ENCODE measurements around the gene DDX46. TPM values are rescaled to one million over a fixed set of nuclear protein-coding genes. Genes with fewer than 3 reads are reported as not detected.
"Not testable (repeated sequence)": the region's sequence is repeated elsewhere in the genome, so short reads cannot be mapped to it uniquely, and the experiment has no call there.

DDX46 gene
- total RNA-seq, 1 donor from 2014 or later, result 21.8 TPM

- peak; percentile 99 for DNase-seq
Observed at GRCh38 chr5:134845852-134846640, 87.5 kb downstream of the DDX46 start, which contains the start of gene C5orf24. C5orf24 (plus strand) TSS chr5:134845968; CDS start chr5:134854901, 8,933 bp downstream.

- peak; percentile 51 for DNase-seq
Observed at GRCh38 chr5:134846641-134846960, 88.0 kb downstream of the DDX46 start.

- DNase-seq, result not testable (repeated sequence)
Observed at GRCh38 chr5:134849434-134849933, 90.9 kb downstream of the DDX46 start.

- DNase-seq, result peak; percentile 53
Observed at GRCh38 chr5:134851307-134851923, 92.8 kb downstream of the DDX46 start.

GRCh38 chr5:134856465-134856864, 97.9 kb downstream of the DDX46 start:
- not testable (repeated sequence) for DNase-seq

- DNase-seq, result no peak
Observed at GRCh38 chr5:134857401-134857800, 98.8 kb downstream of the DDX46 start.

- DNase-seq, result no peak
Observed at GRCh38 chr5:134864707-134865106, 106.1 kb downstream of the DDX46 start.

GRCh38 chr5:134873494-134873893, 114.9 kb downstream of the DDX46 start:
- DNase-seq, result no peak

GRCh38 chr5:134873987-134874830, 115.6 kb downstream of the DDX46 start, which contains the start of gene TXNDC15:
TXNDC15 (plus strand) TSS chr5:134874371; CDS start chr5:134874428, 57 bp downstream.
- peak; percentile 91 for DNase-seq

- peak; percentile 75 for DNase-seq
Observed at GRCh38 chr5:134874831-134875655, 116.5 kb downstream of the DDX46 start.

GRCh38 chr5:134877159-134877558, 118.6 kb downstream of the DDX46 start:
- DNase-seq, result no peak

- no peak for DNase-seq
Observed at GRCh38 chr5:134878403-134878802, 119.8 kb downstream of the DDX46 start.

- DNase-seq, result no peak
Observed at GRCh38 chr5:134879456-134879855, 120.9 kb downstream of the DDX46 start.

Other genes with a start within 250 kb of the DDX46 start
- gene JADE2, start 233.1 kb upstream of the DDX46 start, total RNA-seq, result 23.3 and 31.7 TPM in 2 replicates
- gene SAR1B, start 126.0 kb upstream of the DDX46 start, total RNA-seq, result 81.4 and 81.7 TPM in 2 replicates
- 22.8 and 27.0 TPM in 2 replicates for gene SEC24A, start 110.0 kb upstream of the DDX46 start, total RNA-seq
- 32.3 and 47.1 TPM in 2 replicates for gene CAMLG, start 20.2 kb upstream of the DDX46 start, total RNA-seq
- gene C5orf24, start 87.2 kb downstream of the DDX46 start, total RNA-seq, result 52.2 and 76.2 TPM in 2 replicates
- gene TXNDC15, start 115.6 kb downstream of the DDX46 start, total RNA-seq, result 84.0 and 107 TPM in 2 replicates
- 4.8 and 8.6 TPM in 2 replicates for gene PCBD2, start 146.4 kb downstream of the DDX46 start, total RNA-seq
- 0.34 TPM in 1 of 2 replicates, not detected in the other for gene CATSPER3, start 209.1 kb downstream of the DDX46 start, total RNA-seq